H7 (cell line): ENCODE results near the gene IRS2. TPM values are rescaled to one million over a fixed set of nuclear protein-coding genes. Genes with fewer than 3 reads are reported as not detected.

ENCODE experiments used
- DNase-seq: peaks from one replicate; pipeline ENCODE4 v3.0.0; 2012
- H3K27me3 ChIP-seq: 2 replicates; pipeline ENCODE4 v1.6.0; 2011; ENCODE audit warnings: mild to moderate bottlenecking, low read length; ENCODE audit not compliant: control insufficient read depth, insufficient read depth
- H3K36me3 ChIP-seq: replicated peaks from 2 replicates; pipeline ENCODE4 v1.5.1; 2011; ENCODE audit warnings: low read length; ENCODE audit not compliant: control insufficient read depth, insufficient read depth
- H3K4me3 ChIP-seq: 2 replicates; pipeline ENCODE4 v1.5.1; 2011; ENCODE audit warnings: low read depth, mild to moderate bottlenecking, control low read depth, low read length, moderate library complexity; ENCODE audit not compliant: insufficient read depth
- total RNA-seq: library from RNA; depleted of rRNA; stranded (reverse); fragments of >200 nt; shearing (Covaris generic); gene quantifications from 2 replicates; pipeline ENCODE4 v1.2.3, GENCODE V29; 2014

Gene IRS2
- total RNA-seq, 1 experiment from 2014 or later: 4.3 TPM

GRCh38 chr13:109762791-109763190 is 23.6 kb downstream of the IRS2 start:
- DNase-seq: no peak
- Histone ChIP-seq H3K36me3 (no peaks in the 10 kb centered on the region), H3K27me3 (no peaks in the 10 kb centered on the region), H3K4me3 (no peak overlapping the region)

- H3K36me3 ChIP-seq: no peaks in the 10 kb centered on the region
- no peak for DNase-seq
- no peak overlapping the region for H3K4me3 ChIP-seq
- H3K27me3 ChIP-seq: no peaks in the 10 kb centered on the region
Measured at GRCh38 chr13:109761695-109762094, 24.7 kb downstream of the IRS2 start.

- H3K4me3 ChIP-seq: no peak overlapping the region
- H3K36me3 ChIP-seq: no peaks in the 10 kb centered on the region; the same call in none of the 2 replicates
- no peaks in the 10 kb centered on the region for H3K27me3 ChIP-seq
- no peak for DNase-seq
Measured at GRCh38 chr13:109760951-109761350, 25.4 kb downstream of the IRS2 start.

GRCh38 chr13:109760402-109760801 is 26.0 kb downstream of the IRS2 start:
- no peaks in the 10 kb centered on the region for H3K27me3 ChIP-seq
- DNase-seq: no peak
- no peaks in the 10 kb centered on the region; the same call in none of the 2 replicates for H3K36me3 ChIP-seq
- H3K4me3 ChIP-seq: no peak overlapping the region

- no peak for DNase-seq
- H3K36me3 ChIP-seq: no peaks in the 10 kb centered on the region; the same call in none of the 2 replicates
- no peaks in the 10 kb centered on the region for H3K27me3 ChIP-seq
- H3K4me3 ChIP-seq: no peak overlapping the region
Measured at GRCh38 chr13:109759609-109760008, 26.8 kb downstream of the IRS2 start.

- no peak for DNase-seq
- Histone ChIP-seq H3K36me3 (no peaks in the 10 kb centered on the region; the same call in none of the 2 replicates), H3K27me3 (no peaks in the 10 kb centered on the region), H3K4me3 (no peak overlapping the region)
Measured at GRCh38 chr13:109758937-109759480, 27.4 kb downstream of the IRS2 start.

- H3K4me3 ChIP-seq: no peak overlapping the region
- H3K36me3 ChIP-seq: no peaks in the 10 kb centered on the region; the same call in none of the 2 replicates
- DNase-seq: no peak
- no peaks in the 10 kb centered on the region for H3K27me3 ChIP-seq
Measured at GRCh38 chr13:109756778-109757177, 29.6 kb downstream of the IRS2 start.

- Histone ChIP-seq H3K36me3 (no peaks in the 10 kb centered on the region; the same call in none of the 2 replicates), H3K4me3 (no peak overlapping the region), H3K27me3 (no peaks in the 10 kb centered on the region)
- DNase-seq: no peak
Measured at GRCh38 chr13:109755997-109756396, 30.4 kb downstream of the IRS2 start.

- no peak for DNase-seq
- H3K36me3 ChIP-seq: no peaks in the 10 kb centered on the region; the same call in none of the 2 replicates
- H3K4me3 ChIP-seq: no peak overlapping the region
- no peaks in the 10 kb centered on the region for H3K27me3 ChIP-seq
Measured at GRCh38 chr13:109755551-109755950, 30.8 kb downstream of the IRS2 start.

- DNase-seq: no peak
- Histone ChIP-seq H3K36me3 (no peaks in the 10 kb centered on the region; the same call in none of the 2 replicates), H3K4me3 (no peak overlapping the region), H3K27me3 (no peaks in the 10 kb centered on the region)
Measured at GRCh38 chr13:109751477-109751876, 34.9 kb downstream of the IRS2 start.

- no peak for DNase-seq
- H3K27me3 ChIP-seq: no peaks in the 10 kb centered on the region
- H3K36me3 ChIP-seq: no peaks in the 10 kb centered on the region; the same call in 1 of the 2 replicates
- no peak overlapping the region for H3K4me3 ChIP-seq
Measured at GRCh38 chr13:109750221-109750775, 36.1 kb downstream of the IRS2 start.

GRCh38 chr13:109749365-109749764 is 37.0 kb downstream of the IRS2 start:
- Histone ChIP-seq H3K36me3 (no peaks in the 10 kb centered on the region; the same call in 1 of the 2 replicates), H3K4me3 (no peak overlapping the region), H3K27me3 (no peaks in the 10 kb centered on the region)
- no peak for DNase-seq

- Histone ChIP-seq H3K4me3 (no peak overlapping the region), H3K27me3 (no peaks in the 10 kb centered on the region), H3K36me3 (no peaks in the 10 kb centered on the region)
- no peak for DNase-seq
Measured at GRCh38 chr13:109748677-109749076, 37.7 kb downstream of the IRS2 start.

GRCh38 chr13:109747524-109747923 is 38.9 kb downstream of the IRS2 start:
- no peaks in the 10 kb centered on the region for H3K27me3 ChIP-seq
- no peak overlapping the region for H3K4me3 ChIP-seq
- no peaks in the 10 kb centered on the region for H3K36me3 ChIP-seq
- no peak for DNase-seq

- no peak overlapping the region for H3K4me3 ChIP-seq
- no peaks in the 10 kb centered on the region for H3K27me3 ChIP-seq
- H3K36me3 ChIP-seq: no peaks in the 10 kb centered on the region
- no peak for DNase-seq
Measured at GRCh38 chr13:109746364-109746763, 40.0 kb downstream of the IRS2 start.
